ENCODE results near the gene FAM47B. TPM values are rescaled to one million over a fixed set of nuclear protein-coding genes. Genes with fewer than 3 reads are reported as not detected.

Gene FAM47B
- total and polyA plus RNA-seq, 2 of the 8 experiments (the other 6 are each of a cell fraction or from before 2014, with no cell fraction given) = not detected

- no peak for DNase-seq (ENCODE audit: low read depth in 1 of 2, low spot score in 2 of 2)
- Histone ChIP-seq H2BK5ac (ENCODE audit: low read depth, low read length) (no peak overlapping the region), H3K4ac (replicated peaks; ENCODE audit: insufficient read length, low read depth, low read length) (no peak overlapping the region), H3K36me3 (ENCODE audit: control insufficient read depth in 2 of 4, insufficient read depth in 4 of 4, low read length in 3 of 4) (no peaks in the 10 kb centered on the region), H2BK20ac (ENCODE audit: low read length) (no peak overlapping the region), H2BK15ac (ENCODE audit: low read length) (no peak overlapping the region), H3K56ac (replicated peaks; ENCODE audit: insufficient read length, low read depth, low read length) (no peak overlapping the region), H4K8ac (ENCODE audit: extremely low read depth, insufficient read depth, low read length) (no peak overlapping the region), H3K27ac (ENCODE audit: low read depth, low read length) (no peak overlapping the region), H3K23ac (ENCODE audit: insufficient read length) (no peak overlapping the region), H4K20me1 (replicated peaks in 1 of 2; ENCODE audit: control insufficient read depth in 1 of 2, insufficient read depth in 2 of 2, low read length in 2 of 2) (no peaks in the 10 kb centered on the region), H3K79me2 (ENCODE audit: control insufficient read depth in 1 of 2, insufficient read depth in 2 of 2, low read length in 2 of 2) (no peaks in the 10 kb centered on the region), H2BK120ac (replicated peaks; ENCODE audit: low read depth, low read length) (no peak overlapping the region), H3K27me3 (replicated peaks in 1 of 4; ENCODE audit: control insufficient read depth in 3 of 4, extremely low read depth in 1 of 4, insufficient read depth in 3 of 4, low read length in 3 of 4) (no peaks in the 10 kb centered on the region), H3K23me2 (ENCODE audit: low read depth, low read length) (no peaks in the 10 kb centered on the region; the same call in 1 of the 2 replicates), H3K14ac (ENCODE audit: insufficient read length) (no peak overlapping the region), H3K79me1 (ENCODE audit: low read depth, low read length) (no peaks in the 10 kb centered on the region), H3K9ac (replicated peaks in 1 of 4; ENCODE audit: extremely low read depth in 1 of 4, low read depth in 3 of 4, low read length in 3 of 4) (no peak overlapping the region), H2AK5ac (ENCODE audit: low read depth, low read length) (no peak overlapping the region), H2BK12ac (ENCODE audit: low read depth, low read length) (no peak overlapping the region), H3K4me2 (ENCODE audit: insufficient read depth in 1 of 2, low read depth in 2 of 2, low read length in 2 of 2) (no peak overlapping the region), H4K91ac (replicated peaks; ENCODE audit: insufficient read length, low read length) (no peak overlapping the region), H3K4me1 (replicated peaks in 1 of 4; ENCODE audit: control insufficient read depth in 3 of 4, insufficient read depth in 4 of 4, low read length in 3 of 4) (no peaks in the 10 kb centered on the region), H4K5ac (ENCODE audit: insufficient read length, low read depth, low read length) (no peak overlapping the region), H2AFZ (ENCODE audit: low read length) (no peak overlapping the region), H3K18ac (ENCODE audit: extremely low read depth, low read length) (no peak overlapping the region), H3K4me3 (ENCODE audit: extremely low read depth in 1 of 4, insufficient read depth in 2 of 4, low read depth in 3 of 4, low read length in 4 of 4) (no peak overlapping the region), H3K9me3 (ENCODE audit: insufficient read depth in 2 of 2, low read depth in 1 of 2, low read length in 1 of 2) (no peaks in the 10 kb centered on the region)
- POLR2A ChIA-PET (ENCODE audit: partially characterized antibody) = no interaction called here
- TF ChIP-seq SP1 (IDR thresholded peaks at IDR 0.05; ENCODE audit: low read depth, low read length) (no peak), CHD1 (IDR thresholded peaks at IDR 0.05; ENCODE audit: low read depth, low read length) (no peak), EGR1 (IDR thresholded peaks at IDR 0.05; ENCODE audit: borderline replicate concordance, low read depth, low read length) (no peak), HDAC6 (IDR thresholded peaks at IDR 0.05; ENCODE audit: low read depth, low read length) (no peak), CBX5 (IDR thresholded peaks at IDR 0.05; ENCODE audit: low read depth, low read length) (no peak), ZNF274 (IDR thresholded peaks at IDR 0.05; ENCODE audit: borderline replicate concordance, extremely low read depth, low read length) (no peak), KDM1A (IDR thresholded peaks at IDR 0.05; ENCODE audit: borderline replicate concordance, low read length) (no peak), CREB1 (IDR thresholded peaks at IDR 0.05) (no peak), TEAD4 (IDR thresholded peaks at IDR 0.05; ENCODE audit: low read depth, low read length) (no peak), BRCA1 (IDR thresholded peaks at IDR 0.05; ENCODE audit: low read depth, low read length) (no peak)
- no peak for FAIRE-seq
- CTCF ChIA-PET (ENCODE audit: partially characterized antibody) = no interaction called here
- WGBS, 2 experiments (ENCODE audit: extremely low coverage in 1 of 2, insufficient coverage in 1 of 2, insufficient read length in 1 of 2, insufficient replicate concordance in 2 of 2, low coverage in 1 of 2, low lambda C conversion rate in 2 of 2, missing lambda C conversion rate in 1 of 2) = 89% methylated on average over 3 of the region's 3 CpGs; no CpG with 5 or more reads in 1 of the 2 experiments
These were observed 27.0 kb upstream of the FAM47B start for GRCh38 chrX:34915463-34916225.
